Sigmoid colon (tissue), 7 donors: ENCODE data around the gene CD36. TPM values are rescaled to one million over a fixed set of nuclear protein-coding genes. Genes with fewer than 3 reads are reported as not detected.

Experiments
- DNase-seq: peaks from one replicate; pipeline ENCODE4 v3.0.0-alpha.2; 2019
- H3K27ac ChIP-seq, 4 donors: fragments of 200-600 bp; sonication (generic); one replicate each; pipeline ENCODE4 v1.5.1; 2016 to 2019; ENCODE audit warnings: mild to moderate bottlenecking in 1 of 4
- H3K27me3 ChIP-seq, 3 donors: fragments of 200-600 bp; sonication (generic); one replicate each; pipeline ENCODE4 v1.5.1; 2019; ENCODE audit warnings: mild to moderate bottlenecking in 1 of 3
- H3K36me3 ChIP-seq, 4 donors: fragments of 200-600 bp; sonication (generic); one replicate each; pipeline ENCODE4 v1.5.1; 2016 to 2019
- H3K4me1 ChIP-seq, 4 donors: fragments of 200-600 bp; sonication (generic); one replicate each; pipeline ENCODE4 v1.5.1; 2017 to 2019
- H3K4me3 ChIP-seq, 4 donors: fragments of 200-600 bp; sonication (generic); one replicate each; pipeline ENCODE4 v1.5.1; 2017 to 2019; ENCODE audit warnings: mild to moderate bottlenecking in 2 of 4, moderate library complexity in 1 of 4
- H3K9me3 ChIP-seq, 4 donors: fragments of 200-600 bp in 3 of 4; sonication (generic) in 3 of 4; one replicate each; pipeline versions ENCODE4 v1.5.1 to v1.6.1; 2013 to 2019
- EP300 ChIP-seq, 4 donors: sonication (generic); formaldehyde crosslinking; IDR thresholded peaks; one replicate each; pipeline ENCODE4 v1.6.1; 2017; ENCODE audit warnings: antibody characterized with exemption in 4 of 4
- POLR2A ChIP-seq, 2 donors: fragments of 450-650 bp; IDR thresholded peaks; one replicate each; pipeline ENCODE4 v1.6.1; 2016; ENCODE audit warnings: antibody characterized with exemption in 2 of 2, mild to moderate bottlenecking in 2 of 2, moderate library complexity in 2 of 2
- POLR2AphosphoS5 ChIP-seq, 4 donors: sonication (generic); formaldehyde crosslinking; IDR thresholded peaks; one replicate each; pipeline ENCODE4 v1.6.1; 2017; ENCODE audit warnings: antibody characterized with exemption in 4 of 4
- WGBS, 2 donors: extraction: QIAGEN DNeasy Blood & Tissue Kit; methylation state at CpG; one replicate each; pipeline ENCODE4 v1.1.7; 2013; 5-methylcytosine and 5-hydroxymethylcytosine counted together
- intact Hi-C: fragments of 100-400 bp; cut with DNase I; formaldehyde crosslinking; loops from one replicate; pipeline ENCODE4 v1.15.1; 2023
- polyA plus RNA-seq, 3 donors: library from polyadenylated mRNA; stranded (reverse); fragments of 200-250 nt; gene quantifications; one replicate each; pipeline ENCODE4 v1.2.3, GENCODE V29; 2013
- total RNA-seq, 4 donors: library from RNA; depleted of rRNA; stranded (reverse); fragments of >200 nt; gene quantifications; one replicate each; pipeline ENCODE4 v1.1.0, GENCODE V29; 2016
- TF ChIP-seq, protein P1 (sequence below), 4 experiments: fragments of 450-650 bp in 3 of 4; fragments of 200-600 bp in 1 of 4; IDR thresholded peaks; one replicate each; pipeline ENCODE4 v1.5.1; 2016 to 2019; ENCODE audit warnings: antibody characterized with exemption in 4 of 4, mild to moderate bottlenecking in 3 of 4, moderate library complexity in 2 of 4
- donor health status: healthy with polysubstance abuse.
- donor health status: Bipolar disorder and iron deficiency.
- donor health status: healthy.

Gene CD36
- total and polyA plus RNA-seq, 7 donors: 21.6 to 126 (median 58.9) TPM

GRCh38 chr7:80699721-80700256, 61.3 kb downstream of the CD36 start:
- H3K27ac ChIP-seq: peak overlapping the region; percentile 24 to 51 (median 34)
- no peak overlapping the region for H3K4me3 ChIP-seq
- H3K9me3 ChIP-seq: peaks cover 0 to 6% (median 0%) of the 10 kb centered on the region in 4 donors
- no peak for TF ChIP-seq POLR2AphosphoS5 (IDR thresholded peaks at IDR 0.05)
- H3K4me1 ChIP-seq: peaks cover 0 to 16% (median 14%) of the 10 kb centered on the region in 4 donors
- no peaks in the 10 kb centered on the region for H3K36me3 ChIP-seq
- intact Hi-C loops: loop anchor here (1.0 to 5.0 kb wide), 3 partner anchors 218 to 770 kb away; partner anchors contain the start of gene SEMA3C
- WGBS, 2 donors: 47 to 63% methylated on average over 4 of the region's 4 CpGs
- no peak for DNase-seq
- H3K27me3 ChIP-seq: no peaks in the 10 kb centered on the region

GRCh38 chr7:80703272-80703671, 64.8 kb downstream of the CD36 start:
- WGBS, 2 donors: 87 to 95% methylated on average over 1 of the region's 1 CpG
- TF ChIP-seq POLR2AphosphoS5 (IDR thresholded peaks at IDR 0.05): no peak
- no peak for TF ChIP-seq EP300 (IDR thresholded peaks at IDR 0.05)
- TF ChIP-seq POLR2A (IDR thresholded peaks at IDR 0.05): no peak
- TF ChIP-seq, protein P1, sequence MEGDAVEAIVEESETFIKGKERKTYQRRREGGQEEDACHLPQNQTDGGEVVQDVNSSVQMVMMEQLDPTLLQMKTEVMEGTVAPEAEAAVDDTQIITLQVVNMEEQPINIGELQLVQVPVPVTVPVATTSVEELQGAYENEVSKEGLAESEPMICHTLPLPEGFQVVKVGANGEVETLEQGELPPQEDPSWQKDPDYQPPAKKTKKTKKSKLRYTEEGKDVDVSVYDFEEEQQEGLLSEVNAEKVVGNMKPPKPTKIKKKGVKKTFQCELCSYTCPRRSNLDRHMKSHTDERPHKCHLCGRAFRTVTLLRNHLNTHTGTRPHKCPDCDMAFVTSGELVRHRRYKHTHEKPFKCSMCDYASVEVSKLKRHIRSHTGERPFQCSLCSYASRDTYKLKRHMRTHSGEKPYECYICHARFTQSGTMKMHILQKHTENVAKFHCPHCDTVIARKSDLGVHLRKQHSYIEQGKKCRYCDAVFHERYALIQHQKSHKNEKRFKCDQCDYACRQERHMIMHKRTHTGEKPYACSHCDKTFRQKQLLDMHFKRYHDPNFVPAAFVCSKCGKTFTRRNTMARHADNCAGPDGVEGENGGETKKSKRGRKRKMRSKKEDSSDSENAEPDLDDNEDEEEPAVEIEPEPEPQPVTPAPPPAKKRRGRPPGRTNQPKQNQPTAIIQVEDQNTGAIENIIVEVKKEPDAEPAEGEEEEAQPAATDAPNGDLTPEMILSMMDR (IDR thresholded peaks at IDR 0.05): no peak
- H3K4me3 ChIP-seq: no peak overlapping the region
- H3K9me3 ChIP-seq: no peaks in the 10 kb centered on the region
- no peak for DNase-seq
- intact Hi-C loops: loop anchor here (5.0 kb wide), 1 partner anchor 214 kb away; the partner anchor contains the start of gene SEMA3C
- H3K27me3 ChIP-seq: no peaks in the 10 kb centered on the region
- no peak overlapping the region for H3K27ac ChIP-seq
- H3K4me1 ChIP-seq: peaks cover 0 to 16% (median 14%) of the 10 kb centered on the region in 4 donors
- no peaks in the 10 kb centered on the region for H3K36me3 ChIP-seq

GRCh38 chr7:80705130-80705781, 66.8 kb downstream of the CD36 start:
- intact Hi-C loops: no loop called here
- peaks cover 0 to 4% (median 2%) of the 10 kb centered on the region in 4 donors for H3K4me1 ChIP-seq
- H3K9me3 ChIP-seq: no peaks in the 10 kb centered on the region
- H3K4me3 ChIP-seq: no peak overlapping the region
- TF ChIP-seq POLR2AphosphoS5 (IDR thresholded peaks at IDR 0.05) (no peak), POLR2A (IDR thresholded peaks at IDR 0.05) (no peak), EP300 (IDR thresholded peaks at IDR 0.05) (no peak)
- TF ChIP-seq, protein P1 (IDR thresholded peaks at IDR 0.05): no peak
- no peak for DNase-seq
- no peaks in the 10 kb centered on the region for H3K36me3 ChIP-seq
- no peak overlapping the region for H3K27ac ChIP-seq
- 18 to 51% methylated on average over 2 of the region's 2 CpGs for WGBS, 2 donors
- no peaks in the 10 kb centered on the region for H3K27me3 ChIP-seq

DNA sequence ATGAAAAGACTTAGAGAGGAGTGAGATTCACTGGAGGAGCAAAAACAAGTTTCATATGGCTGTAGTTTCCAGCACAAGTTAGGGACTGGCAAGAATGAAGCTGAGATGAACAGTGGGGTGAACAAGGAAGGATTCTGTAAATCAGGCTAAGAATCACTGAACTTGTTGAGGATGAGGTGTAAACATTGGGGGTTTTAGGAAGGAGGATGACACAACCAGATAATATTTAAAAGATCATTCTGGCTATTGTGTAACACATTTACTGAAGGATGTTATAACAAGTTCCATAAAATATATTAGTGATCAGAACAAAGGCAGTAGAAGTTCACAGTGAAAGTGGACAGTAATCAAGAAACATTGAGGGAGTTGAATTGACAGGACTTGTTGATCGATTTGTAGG, 68.9 kb downstream of the CD36 start:
- Histone ChIP-seq H3K36me3 (no peaks in the 10 kb centered on the region), H3K27ac (no peak overlapping the region), H3K4me1 (no peaks in the 10 kb centered on the region), H3K27me3 (no peaks in the 10 kb centered on the region), H3K9me3 (no peaks in the 10 kb centered on the region), H3K4me3 (no peak overlapping the region)
- WGBS, 2 donors: 87 to 89% methylated on average over 1 of the region's 1 CpG
- TF ChIP-seq, protein P1 (IDR thresholded peaks at IDR 0.05): no peak
- TF ChIP-seq POLR2A (IDR thresholded peaks at IDR 0.05) (no peak), POLR2AphosphoS5 (IDR thresholded peaks at IDR 0.05) (no peak), EP300 (IDR thresholded peaks at IDR 0.05) (no peak)
- no peak for DNase-seq
- intact Hi-C loops: no loop called here

GRCh38 chr7:80708123-80708522, 69.7 kb downstream of the CD36 start:
- Histone ChIP-seq H3K36me3 (no peaks in the 10 kb centered on the region), H3K27ac (no peak overlapping the region), H3K4me1 (no peaks in the 10 kb centered on the region), H3K4me3 (no peak overlapping the region), H3K27me3 (no peaks in the 10 kb centered on the region), H3K9me3 (no peaks in the 10 kb centered on the region)
- TF ChIP-seq, protein P1 (IDR thresholded peaks at IDR 0.05): no peak
- TF ChIP-seq POLR2AphosphoS5 (IDR thresholded peaks at IDR 0.05) (no peak), EP300 (IDR thresholded peaks at IDR 0.05) (no peak), POLR2A (IDR thresholded peaks at IDR 0.05) (no peak)
- no peak for DNase-seq
- 82 to 92% methylated on average over 2 of the region's 2 CpGs for WGBS, 2 donors
- intact Hi-C loops: no loop called here
